GM19099 (cell line): ENCODE results near the gene ACP7.

Source experiments
- POLR2A ChIP-seq: IDR thresholded peaks from 3 replicates; pipeline ENCODE4 v1.6.1; 2011; ENCODE audit warnings: low read depth; ENCODE audit not compliant: insufficient read length; ENCODE audit errors: extremely low read depth

Gene ACP7, protein sequence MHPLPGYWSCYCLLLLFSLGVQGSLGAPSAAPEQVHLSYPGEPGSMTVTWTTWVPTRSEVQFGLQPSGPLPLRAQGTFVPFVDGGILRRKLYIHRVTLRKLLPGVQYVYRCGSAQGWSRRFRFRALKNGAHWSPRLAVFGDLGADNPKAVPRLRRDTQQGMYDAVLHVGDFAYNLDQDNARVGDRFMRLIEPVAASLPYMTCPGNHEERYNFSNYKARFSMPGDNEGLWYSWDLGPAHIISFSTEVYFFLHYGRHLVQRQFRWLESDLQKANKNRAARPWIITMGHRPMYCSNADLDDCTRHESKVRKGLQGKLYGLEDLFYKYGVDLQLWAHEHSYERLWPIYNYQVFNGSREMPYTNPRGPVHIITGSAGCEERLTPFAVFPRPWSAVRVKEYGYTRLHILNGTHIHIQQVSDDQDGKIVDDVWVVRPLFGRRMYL

DNA sequence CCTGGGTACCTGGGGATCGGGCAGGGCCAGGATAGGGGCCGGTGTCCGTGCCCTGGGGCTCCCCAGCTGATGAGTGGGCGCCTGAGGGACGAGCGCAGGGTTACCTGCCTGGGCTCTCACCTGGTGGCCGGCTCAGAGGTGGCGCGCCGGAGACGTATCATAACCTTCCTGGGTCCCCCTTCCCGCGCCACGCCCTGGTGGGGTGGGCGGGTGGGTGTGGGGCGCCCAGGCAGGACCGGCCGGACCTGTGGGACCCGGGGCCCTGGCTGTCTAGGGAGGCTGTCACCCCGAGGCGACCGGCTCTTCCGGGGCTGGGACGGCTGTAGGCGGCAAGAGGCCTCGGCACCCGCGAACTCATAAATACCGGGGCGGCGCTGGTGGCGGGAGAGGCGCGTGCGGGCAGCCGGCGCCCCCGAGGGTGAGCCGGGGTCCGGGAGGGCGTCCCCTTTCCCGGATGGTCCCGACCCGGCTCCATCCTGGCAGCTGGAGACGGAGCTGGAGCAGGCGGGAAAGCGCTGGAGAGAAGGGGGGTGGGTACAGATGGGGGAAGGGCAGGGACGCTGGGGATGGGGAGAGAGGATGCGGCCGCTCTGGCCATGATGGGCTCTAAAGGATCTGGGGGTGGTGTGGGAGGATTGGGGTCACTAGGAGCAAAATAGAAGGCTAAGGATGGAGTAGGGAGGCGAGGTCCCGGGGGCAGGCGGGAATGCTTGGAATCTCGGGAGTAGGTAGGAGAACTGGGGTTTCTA lies at the start of gene ACP7:
TSS of gene ACP7 (plus strand) at position 386 of the 749 bp plus-strand sequence. CDS start 902 bp downstream, outside the sequence.
- TF ChIP-seq POLR2A: no peak

DNA sequence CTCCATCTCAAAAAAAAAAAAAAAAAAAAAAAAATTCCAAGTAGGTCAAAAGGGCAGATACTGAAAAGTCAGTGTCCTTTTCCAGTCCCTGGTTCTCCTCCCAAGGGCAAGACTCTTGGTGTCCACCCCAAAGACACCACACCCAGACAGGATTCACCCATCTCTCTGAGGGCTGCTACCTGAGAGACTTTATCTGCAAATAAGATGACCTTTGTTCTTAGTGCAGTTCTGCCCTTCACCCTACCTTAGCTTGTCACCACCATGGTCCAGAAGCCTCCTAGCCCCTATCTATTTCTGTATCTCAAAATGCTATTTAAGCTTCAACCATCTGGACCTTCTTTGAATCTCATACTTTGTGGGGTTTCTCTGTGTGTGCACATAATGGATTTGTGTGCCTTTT lies 47.6 kb upstream of the ACP7 start:
- no peak for TF ChIP-seq POLR2A

DNA sequence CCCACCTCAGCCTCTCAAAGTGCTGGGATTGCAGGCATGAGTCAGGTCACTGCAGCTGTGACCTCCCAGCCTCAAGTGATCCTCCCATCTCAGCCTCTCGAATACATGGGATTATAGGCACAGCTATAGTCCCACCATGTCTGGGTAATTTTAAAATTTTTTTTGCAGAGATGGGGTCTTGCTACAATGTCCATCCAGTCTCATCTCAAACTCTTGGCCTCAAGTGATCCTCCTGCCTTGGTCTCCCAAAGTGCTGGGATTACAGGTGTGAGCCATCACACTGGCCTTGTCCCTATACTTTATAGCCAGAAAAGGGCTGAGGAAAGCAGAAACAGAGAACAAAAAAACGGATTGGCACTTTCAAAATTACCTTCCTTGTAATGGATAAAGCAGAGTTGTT lies 47.0 kb upstream of the ACP7 start:
- no peak for TF ChIP-seq POLR2A

- no peak for TF ChIP-seq POLR2A
Measured at GRCh38 chr19:39038098-39038497, 46.1 kb upstream of the ACP7 start.

DNA sequence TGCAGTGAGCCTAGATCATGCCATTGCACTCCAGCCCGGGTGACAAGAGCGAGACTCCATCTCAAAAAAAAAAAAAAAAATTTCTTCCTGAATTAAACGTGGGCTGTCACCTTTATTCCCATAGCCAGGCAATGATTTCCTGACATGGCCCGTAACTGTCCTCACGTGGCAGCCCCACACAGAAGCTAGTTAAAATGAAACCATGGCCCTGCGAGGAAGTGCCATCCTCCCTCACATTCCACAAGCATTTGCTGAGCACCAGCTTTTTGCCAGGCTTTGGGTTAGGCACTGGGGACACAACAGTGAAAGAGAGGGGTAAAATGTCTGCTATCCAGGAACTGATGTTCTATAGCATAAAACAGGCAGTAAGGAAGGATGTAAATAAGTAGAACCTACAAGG lies 38.7 kb upstream of the ACP7 start:
- no peak for TF ChIP-seq POLR2A

DNA sequence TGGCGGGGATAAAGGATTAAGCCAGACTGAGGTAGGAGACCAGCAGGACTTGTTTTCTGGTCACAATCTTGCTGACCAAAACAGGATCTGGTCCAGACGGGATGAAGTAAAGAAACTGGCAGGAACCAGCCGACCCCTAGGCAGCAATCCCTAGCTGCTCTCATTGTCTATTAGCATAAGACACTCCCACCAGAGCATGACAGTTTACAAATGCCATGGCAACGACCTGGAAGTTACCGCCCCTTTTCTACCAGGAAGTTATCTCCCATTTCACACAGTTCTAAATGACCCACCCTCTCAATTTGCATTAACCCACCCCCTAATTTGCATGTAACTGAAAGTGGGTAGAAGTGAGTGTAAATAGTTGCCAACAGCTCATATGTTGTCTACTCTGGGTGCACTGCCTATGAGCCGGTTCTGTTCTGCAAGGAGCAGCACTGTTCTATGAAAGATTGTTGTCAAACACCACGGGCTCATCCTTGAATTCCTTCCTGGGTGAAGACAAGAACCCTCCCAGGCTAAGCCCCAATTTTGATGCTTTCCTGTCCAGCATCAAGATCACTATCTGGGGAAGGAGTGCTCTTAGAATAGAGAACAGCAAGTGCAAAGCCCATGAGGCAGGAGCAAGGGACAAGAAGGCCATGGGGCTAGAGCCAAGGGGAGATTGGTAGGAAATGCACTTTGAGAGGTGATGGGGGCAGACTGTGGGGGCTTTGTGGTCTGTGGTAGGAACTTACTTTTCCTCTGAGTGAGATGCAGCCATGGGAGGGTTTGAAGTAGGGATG lies 37.9 kb upstream of the ACP7 start:
- TF ChIP-seq POLR2A: no peak

DNA sequence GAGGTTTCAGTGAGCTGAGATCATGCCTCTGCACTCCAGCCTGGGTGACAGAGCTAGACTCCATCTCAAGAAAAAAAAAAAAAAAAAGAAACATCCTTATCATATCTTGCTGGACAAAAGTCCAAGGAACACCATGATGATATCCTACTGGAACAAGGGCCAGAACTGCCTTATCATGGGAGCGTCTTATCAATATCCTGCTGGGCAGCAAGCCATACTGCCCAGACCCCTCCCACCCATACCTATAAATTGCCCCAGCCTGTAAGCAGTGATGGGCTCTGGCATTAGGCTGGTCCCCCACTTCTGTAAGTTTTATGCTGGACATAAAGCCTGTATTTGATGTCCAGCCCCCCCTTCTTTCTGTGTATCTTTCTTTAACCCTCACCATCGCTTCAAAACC lies 37.1 kb upstream of the ACP7 start:
- TF ChIP-seq POLR2A: no peak

DNA sequence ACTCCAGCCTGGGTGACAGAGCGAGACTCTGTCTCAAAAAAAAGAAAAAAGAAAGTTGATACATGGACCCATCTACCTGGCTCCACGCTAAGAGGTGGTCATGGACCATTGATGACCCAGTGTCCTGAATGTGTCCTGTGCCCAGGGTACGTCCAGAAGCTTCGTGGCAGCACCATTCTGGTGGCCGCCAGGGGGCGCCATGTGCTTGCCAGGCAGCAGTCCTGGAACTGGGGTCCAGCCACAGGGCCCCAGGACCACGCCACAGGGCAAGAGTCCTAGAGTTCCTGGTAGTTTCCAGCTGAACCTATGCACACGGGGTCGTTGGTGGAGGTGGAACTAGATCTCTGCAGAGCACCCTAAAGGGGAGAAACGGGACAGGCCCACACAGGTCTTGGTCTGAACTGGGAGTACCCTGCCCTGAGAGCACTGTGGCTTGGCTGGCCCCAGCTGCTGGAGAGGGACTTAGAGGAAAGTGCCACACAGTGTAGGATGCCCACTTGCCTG lies 31.9 kb upstream of the ACP7 start:
- TF ChIP-seq POLR2A: no peak

GRCh38 chr19:39052846-39053245 lies 31.3 kb upstream of the ACP7 start:
- TF ChIP-seq POLR2A: no peak

DNA sequence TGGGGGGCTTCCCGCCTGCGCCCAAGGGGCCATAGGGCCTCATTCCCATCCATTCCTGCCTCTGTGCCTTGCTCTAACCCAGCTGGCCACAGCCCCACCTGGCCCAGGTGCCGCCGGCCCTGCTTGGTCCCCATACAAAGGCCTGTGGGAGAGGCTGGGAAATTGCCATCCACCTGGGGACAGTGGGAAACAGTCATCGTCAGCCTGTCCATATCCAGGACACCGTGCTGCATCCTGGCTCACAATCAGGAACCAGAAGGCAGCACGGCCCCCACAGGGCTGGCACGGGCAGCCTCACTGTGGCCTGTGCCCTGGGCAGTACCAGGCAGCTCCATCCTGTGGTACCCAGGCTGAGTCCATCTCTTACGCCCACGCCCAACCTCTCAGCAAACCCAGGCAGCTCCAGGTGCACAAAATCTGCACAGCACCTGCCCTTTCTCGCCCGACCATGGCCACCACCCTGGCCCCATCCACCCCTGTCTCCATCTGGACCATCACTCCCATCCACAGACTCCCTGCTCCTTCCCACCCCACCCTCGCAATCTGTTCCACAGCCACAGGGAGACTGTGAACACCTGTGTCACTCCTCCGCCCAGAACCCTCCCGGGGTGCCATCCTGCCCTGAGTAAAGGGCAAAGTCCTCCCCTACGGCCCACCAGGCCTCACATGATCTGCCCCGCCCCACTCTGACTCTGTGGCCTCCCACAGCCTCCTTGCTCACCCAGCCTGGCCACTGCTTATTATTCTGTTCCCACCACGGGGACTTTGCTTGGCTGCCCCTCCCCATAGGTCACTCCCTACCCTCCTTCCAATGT lies 30.7 kb upstream of the ACP7 start:
- no peak for TF ChIP-seq POLR2A

- no peak for TF ChIP-seq POLR2A
Measured at GRCh38 chr19:39054091-39054470, 30.1 kb upstream of the ACP7 start.

DNA sequence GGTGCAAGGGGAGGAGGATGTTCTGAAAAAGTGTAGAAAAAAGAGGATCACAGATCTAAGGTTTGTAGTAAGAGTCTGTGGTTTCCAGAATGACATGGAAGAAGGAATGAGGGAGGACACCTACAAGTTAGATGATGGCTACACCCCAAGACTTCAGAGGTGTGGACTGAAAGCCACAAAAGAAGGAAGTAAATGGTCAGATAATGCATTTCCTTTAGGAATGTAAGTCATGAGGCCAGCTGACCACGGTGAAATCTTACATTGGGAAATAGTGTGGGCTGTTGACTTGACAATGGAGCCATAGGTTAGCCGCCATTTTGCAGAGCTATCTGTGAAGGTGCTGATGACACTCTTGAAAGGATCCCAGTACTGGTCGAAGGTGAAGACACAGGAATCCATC lies 26.6 kb upstream of the ACP7 start:
- no peak for TF ChIP-seq POLR2A

GRCh38 chr19:39059302-39059701 lies 24.9 kb upstream of the ACP7 start:
- no peak for TF ChIP-seq POLR2A

DNA sequence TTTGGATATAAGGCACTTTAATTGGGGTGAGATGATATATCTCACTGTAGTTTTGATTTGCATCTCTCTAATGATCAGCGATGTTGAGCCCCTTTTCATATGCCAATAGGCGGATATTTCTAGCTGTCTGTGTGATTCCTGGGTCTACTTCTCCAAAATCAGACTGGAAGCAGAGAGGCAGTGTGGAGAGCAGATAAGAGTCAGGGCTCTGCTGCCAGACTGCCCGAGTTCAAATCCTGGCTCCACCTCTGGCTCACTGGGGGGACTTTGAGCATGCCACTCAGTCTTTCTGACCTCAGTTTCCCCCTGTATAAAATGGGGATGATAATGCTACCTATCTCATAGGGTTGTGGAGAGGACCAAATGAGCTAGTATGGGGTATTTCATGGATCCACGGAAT lies 24.0 kb upstream of the ACP7 start:
- TF ChIP-seq POLR2A: no peak
